T-helper 2 cell (primary cell): ENCODE measurements around the gene PLA2G5.
"Not testable (repeated sequence)": the region's sequence is repeated elsewhere in the genome, so short reads cannot be mapped to it uniquely, and the experiment has no call there.

Source experiments
- DNase-seq, 5 experiments: peaks; one replicate each; pipeline versions ENCODE4 v3.0.0 to v3.0.0-alpha.2; 2012 to 2022
- total RNA-seq, 2 donors: gene quantifications; one replicate each; lab custom pipeline; 2026; lab: John Stamatoyannopoulos, UW

Gene PLA2G5
- 0 reads per million in 2 donors for total RNA-seq

- DNase-seq, result no peak
Observed at GRCh38 chr1:20069874-20070273, at the start of gene PLA2G5. Gene PLA2G5, plus strand, starts transcription at chr1:20070194. Its CDS starts 14,637 bp downstream, at chr1:20084831.

- no peak for DNase-seq
Observed at GRCh38 chr1:20028125-20028524, 41.9 kb upstream of the PLA2G5 start.

GRCh38 chr1:20028726-20029125 is 41.3 kb upstream of the PLA2G5 start:
- no peak for DNase-seq

- DNase-seq, result no peak
Observed at GRCh38 chr1:20029178-20029912, 40.6 kb upstream of the PLA2G5 start.

- not testable (repeated sequence) for DNase-seq
Observed at GRCh38 chr1:20030436-20031151, 39.4 kb upstream of the PLA2G5 start.

- DNase-seq, result no peak
Observed at GRCh38 chr1:20031161-20031560, 38.8 kb upstream of the PLA2G5 start.

- no peak for DNase-seq
Observed at GRCh38 chr1:20031836-20032235, 38.2 kb upstream of the PLA2G5 start.

GRCh38 chr1:20032425-20032824 is 37.6 kb upstream of the PLA2G5 start:
- DNase-seq, result no peak

GRCh38 chr1:20033420-20033819 is 36.6 kb upstream of the PLA2G5 start:
- no peak for DNase-seq

GRCh38 chr1:20035114-20035513 is 34.9 kb upstream of the PLA2G5 start:
- DNase-seq, result no peak

- no peak for DNase-seq
Observed at GRCh38 chr1:20037877-20038276, 32.1 kb upstream of the PLA2G5 start.

GRCh38 chr1:20047096-20047495 is 22.9 kb upstream of the PLA2G5 start:
- no peak for DNase-seq

- no peak for DNase-seq
Observed at GRCh38 chr1:20048563-20048962, 21.4 kb upstream of the PLA2G5 start.

- DNase-seq, result not testable (repeated sequence)
Observed at GRCh38 chr1:20049056-20049798, 20.8 kb upstream of the PLA2G5 start.

- DNase-seq, result no peak
Observed at GRCh38 chr1:20051218-20051829, 18.7 kb upstream of the PLA2G5 start.

- DNase-seq, result no peak
Observed at GRCh38 chr1:20052386-20052785, 17.6 kb upstream of the PLA2G5 start.

GRCh38 chr1:20057886-20058420 is 12.0 kb upstream of the PLA2G5 start:
- DNase-seq, result no peak

GRCh38 chr1:20058531-20058930 is 11.5 kb upstream of the PLA2G5 start:
- DNase-seq, result peak in 2 of 5 experiments; percentile 18 to 87

GRCh38 chr1:20059847-20060246 is 10.1 kb upstream of the PLA2G5 start:
- DNase-seq, result no peak

- not testable (repeated sequence) for DNase-seq
Observed at GRCh38 chr1:20060791-20061190, 9.2 kb upstream of the PLA2G5 start.

GRCh38 chr1:20061866-20062265 is 8.1 kb upstream of the PLA2G5 start:
- DNase-seq, result no peak

- no peak for DNase-seq
Observed at GRCh38 chr1:20063861-20064292, 6.1 kb upstream of the PLA2G5 start.

- no peak for DNase-seq
Observed at GRCh38 chr1:20068722-20069121, 1.3 kb upstream of the PLA2G5 start.
